B cell (primary cell): ENCODE measurements around the gene AP1M2.
"Not testable (repeated sequence)": the region's sequence is repeated elsewhere in the genome, so short reads cannot be mapped to it uniquely, and the experiment has no call there.

Experiments
- CTCF ChIP-seq: fragments of 200-600 bp; IDR thresholded peaks from one replicate; pipeline ENCODE4 v1.8.0; 2022; ENCODE audit warnings: antibody characterized with exemption, mild to moderate bottlenecking
- EZH2 ChIP-seq: IDR thresholded peaks from 2 replicates; pipeline ENCODE4 v1.6.1; 2012; ENCODE audit warnings: borderline replicate concordance, low read depth, mild to moderate bottlenecking, moderate library complexity, low read length; ENCODE audit not compliant: insufficient read depth, poor library complexity, severe bottlenecking

DNA sequence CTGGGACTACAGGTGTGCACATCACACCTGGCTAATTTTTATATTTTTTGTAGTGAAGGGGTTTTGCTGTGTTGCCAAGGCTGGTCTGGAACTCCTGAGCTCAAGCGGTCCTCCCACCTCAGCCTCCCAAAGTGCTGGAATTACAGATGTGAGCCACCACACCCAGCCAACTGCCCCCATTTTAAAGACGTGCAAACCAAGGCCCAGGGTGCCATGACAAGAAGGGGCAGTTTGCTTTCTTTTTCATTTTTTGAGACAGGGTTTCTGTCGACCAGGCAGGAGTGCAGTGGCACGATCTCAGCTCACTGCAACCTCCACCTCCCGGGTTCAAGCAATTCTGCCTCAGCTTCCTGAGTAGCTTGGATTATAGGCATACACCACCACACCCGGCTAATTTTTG lies 13.3 kb downstream of the AP1M2 start:
- TF ChIP-seq CTCF, EZH2: not testable (repeated sequence)
